ENCODE measurements around the gene TMEM223.

The TMEM223 gene

GRCh38 chr11:62816557-62816956, 24.8 kb upstream of the TMEM223 start:
- Histone ChIP-seq H3K4me1 (ENCODE audit: control insufficient read depth, insufficient read depth, low read length) (no peaks in the 10 kb centered on the region), H3K36me3 (ENCODE audit: control insufficient read depth, insufficient read depth, low read length) (peaks cover 10% of the 10 kb centered on the region), H3K4me3 (ENCODE audit: low read depth, low read length) (no peak overlapping the region)

DNA sequence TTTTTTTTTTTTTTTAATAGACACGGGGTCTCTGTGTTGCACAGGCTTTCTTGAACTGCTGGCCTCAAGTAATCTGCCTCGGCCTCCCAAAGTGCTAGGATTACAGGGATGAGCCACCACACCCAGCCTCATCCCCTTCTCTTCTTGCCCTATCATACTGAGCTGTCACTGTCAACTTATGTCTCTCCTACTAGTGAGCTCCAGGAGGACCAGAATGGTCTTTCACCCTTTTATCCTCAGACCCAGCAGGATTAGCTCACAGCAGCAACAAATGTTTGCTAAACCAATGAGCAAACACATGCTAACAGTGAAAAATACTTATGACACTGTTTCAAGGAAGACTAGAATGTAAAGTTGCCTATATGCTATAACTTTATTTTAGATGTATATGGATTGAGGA, 19.9 kb upstream of the TMEM223 start:
- Histone ChIP-seq H3K27me3 (ENCODE audit: control insufficient read depth, insufficient read depth, low read length) (no peaks in the 10 kb centered on the region), H3K36me3 (ENCODE audit: control insufficient read depth, insufficient read depth, low read length) (peaks cover 2% of the 10 kb centered on the region), H3K4me3 (ENCODE audit: low read depth, low read length) (no peak overlapping the region), H3K9me3 (ENCODE audit: control insufficient read depth, insufficient read depth, low read length) (no peaks in the 10 kb centered on the region), H3K4me1 (ENCODE audit: control insufficient read depth, insufficient read depth, low read length) (no peaks in the 10 kb centered on the region), H3K9ac (ENCODE audit: low read depth, low read length) (no peak overlapping the region)

More at GRCh38 chr11:62816557-62816956, 24.8 kb upstream of the TMEM223 start:
- H3K27me3 ChIP-seq (ENCODE audit: control insufficient read depth, insufficient read depth, low read length) = no peaks in the 10 kb centered on the region
- H3K9me3 ChIP-seq (ENCODE audit: control insufficient read depth, insufficient read depth, low read length) = no peaks in the 10 kb centered on the region
- H3K9ac ChIP-seq (ENCODE audit: low read depth, low read length) = no peak overlapping the region

DNA sequence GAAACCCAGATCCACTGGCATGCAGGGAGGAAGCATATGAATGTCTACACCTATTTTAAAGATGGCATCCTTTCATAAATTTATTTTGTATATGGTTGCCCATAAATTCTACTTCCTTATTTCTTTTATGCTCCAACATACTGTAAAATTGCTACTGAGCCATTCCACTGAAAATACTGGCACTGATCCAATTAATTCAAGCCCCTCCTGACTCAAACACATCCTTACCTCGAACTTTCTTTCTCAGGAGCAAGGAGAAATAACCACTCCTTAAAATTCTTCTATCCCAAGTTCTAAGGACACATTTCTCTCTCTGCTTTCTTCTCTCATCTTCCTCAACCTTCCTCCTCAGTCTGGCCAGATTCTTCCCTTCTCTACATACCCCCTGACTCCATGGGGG, 18.9 kb upstream of the TMEM223 start:
- Histone ChIP-seq H3K27me3 (ENCODE audit: control insufficient read depth, insufficient read depth, low read length) (no peaks in the 10 kb centered on the region), H3K4me3 (ENCODE audit: low read depth, low read length) (no peak overlapping the region), H3K9ac (ENCODE audit: low read depth, low read length) (no peak overlapping the region), H3K4me1 (ENCODE audit: control insufficient read depth, insufficient read depth, low read length) (peaks cover 6% of the 10 kb centered on the region), H3K36me3 (ENCODE audit: control insufficient read depth, insufficient read depth, low read length) (peaks cover 2% of the 10 kb centered on the region), H3K9me3 (ENCODE audit: control insufficient read depth, insufficient read depth, low read length) (no peaks in the 10 kb centered on the region)

DNA sequence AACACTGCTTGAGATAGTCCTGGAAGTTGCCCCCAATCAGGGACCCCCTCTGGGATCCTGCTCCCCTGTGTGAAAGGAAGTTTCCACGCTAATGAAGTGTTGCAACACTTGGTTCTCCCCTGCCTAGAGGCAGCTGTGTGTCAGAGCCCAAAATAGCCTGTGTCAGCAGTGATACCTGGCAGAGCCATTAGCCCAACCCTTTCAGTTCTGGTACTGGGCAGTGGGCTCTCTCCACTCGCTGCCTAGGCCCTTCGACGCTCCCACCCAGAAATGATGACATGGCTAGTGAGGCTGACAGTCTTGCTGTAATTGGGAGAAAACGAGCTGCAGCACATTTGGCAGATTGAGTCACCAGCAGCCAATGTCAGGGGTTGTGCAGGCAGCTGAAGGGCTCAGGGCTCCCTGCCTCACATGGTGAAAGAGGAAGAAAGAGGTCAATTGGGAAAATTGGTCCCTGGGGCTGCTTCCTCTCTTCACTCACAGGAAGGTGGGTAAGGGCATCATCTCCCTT, 14.9 kb upstream of the TMEM223 start:
- Histone ChIP-seq H3K4me3 (ENCODE audit: low read depth, low read length) (no peak overlapping the region), H3K36me3 (ENCODE audit: control insufficient read depth, insufficient read depth, low read length) (peaks cover 8% of the 10 kb centered on the region), H3K27me3 (ENCODE audit: control insufficient read depth, insufficient read depth, low read length) (no peaks in the 10 kb centered on the region), H3K9ac (ENCODE audit: low read depth, low read length) (no peak overlapping the region), H3K9me3 (ENCODE audit: control insufficient read depth, insufficient read depth, low read length) (no peaks in the 10 kb centered on the region), H3K4me1 (ENCODE audit: control insufficient read depth, insufficient read depth, low read length) (peaks cover 6% of the 10 kb centered on the region)

GRCh38 chr11:62805961-62806441, 14.2 kb upstream of the TMEM223 start:
- peak overlapping the region; percentile 82 for H3K9ac ChIP-seq (ENCODE audit: low read depth, low read length)
- peak overlapping the region; percentile 76 for H3K4me3 ChIP-seq (ENCODE audit: low read depth, low read length)
- peaks cover 6% of the 10 kb centered on the region for H3K4me1 ChIP-seq (ENCODE audit: control insufficient read depth, insufficient read depth, low read length)
- peaks cover 12% of the 10 kb centered on the region for H3K36me3 ChIP-seq (ENCODE audit: control insufficient read depth, insufficient read depth, low read length)
- H3K9me3 ChIP-seq (ENCODE audit: control insufficient read depth, insufficient read depth, low read length) = no peaks in the 10 kb centered on the region
- H3K27me3 ChIP-seq (ENCODE audit: control insufficient read depth, insufficient read depth, low read length) = no peaks in the 10 kb centered on the region

DNA sequence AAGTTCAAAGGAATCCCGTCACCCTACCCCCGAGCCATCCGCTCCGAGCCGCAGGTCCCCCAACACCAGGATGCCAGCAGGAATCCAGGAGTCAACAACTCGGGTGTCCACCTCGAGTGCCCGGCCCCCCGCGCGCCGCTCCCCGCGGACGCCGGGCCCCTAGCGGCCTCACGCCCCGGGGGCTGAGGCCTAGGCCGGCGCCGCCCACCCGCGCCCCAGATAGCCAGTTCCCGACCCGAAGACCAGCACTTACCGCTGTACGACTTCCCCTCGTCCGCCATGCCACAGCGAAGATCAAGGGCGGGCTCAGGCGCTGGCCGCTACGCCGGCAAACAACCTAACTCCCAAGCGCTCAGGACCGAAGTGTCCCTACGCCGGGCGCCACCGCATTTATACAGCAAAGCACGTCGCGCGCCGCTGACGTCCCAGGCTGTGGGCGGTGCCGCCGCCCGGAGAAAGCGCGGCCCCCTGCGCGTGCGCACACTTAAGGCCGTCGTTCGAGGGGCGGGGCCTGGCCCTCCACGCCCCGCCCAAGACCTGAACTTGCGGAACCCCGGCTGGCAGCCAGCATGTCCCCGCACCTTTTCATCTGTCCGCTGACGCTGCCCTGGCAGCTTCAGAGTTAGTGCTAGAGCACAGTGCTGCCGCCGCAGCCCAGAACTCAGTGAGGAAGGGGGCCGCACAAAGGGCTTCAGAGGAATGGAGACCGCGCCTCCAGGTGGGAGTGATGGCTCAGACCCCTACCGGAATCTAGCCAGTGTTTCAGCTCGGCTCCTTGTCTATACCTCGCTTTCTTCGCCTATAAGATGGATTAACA, 13.5 kb upstream of the TMEM223 start, which contains the start of gene NXF1:
Gene NXF1 (minus strand): TSS at position 365 of the 817 bp plus-strand sequence. CDS start 84 bp downstream, at position 281.
- peak within 1 kb of the TSS; percentile 76 for H3K4me3 ChIP-seq (ENCODE audit: low read depth, low read length)
- no peaks in the 10 kb centered on the region for H3K27me3 ChIP-seq (ENCODE audit: control insufficient read depth, insufficient read depth, low read length)
- H3K36me3 ChIP-seq (ENCODE audit: control insufficient read depth, insufficient read depth, low read length) = peaks cover 16% of the 10 kb centered on the region
- no peaks in the 10 kb centered on the region for H3K9me3 ChIP-seq (ENCODE audit: control insufficient read depth, insufficient read depth, low read length)
- peaks cover 6% of the 10 kb centered on the region for H3K4me1 ChIP-seq (ENCODE audit: control insufficient read depth, insufficient read depth, low read length)
- H3K9ac ChIP-seq (ENCODE audit: low read depth, low read length) = peak within 1 kb of the TSS; percentile 82

DNA sequence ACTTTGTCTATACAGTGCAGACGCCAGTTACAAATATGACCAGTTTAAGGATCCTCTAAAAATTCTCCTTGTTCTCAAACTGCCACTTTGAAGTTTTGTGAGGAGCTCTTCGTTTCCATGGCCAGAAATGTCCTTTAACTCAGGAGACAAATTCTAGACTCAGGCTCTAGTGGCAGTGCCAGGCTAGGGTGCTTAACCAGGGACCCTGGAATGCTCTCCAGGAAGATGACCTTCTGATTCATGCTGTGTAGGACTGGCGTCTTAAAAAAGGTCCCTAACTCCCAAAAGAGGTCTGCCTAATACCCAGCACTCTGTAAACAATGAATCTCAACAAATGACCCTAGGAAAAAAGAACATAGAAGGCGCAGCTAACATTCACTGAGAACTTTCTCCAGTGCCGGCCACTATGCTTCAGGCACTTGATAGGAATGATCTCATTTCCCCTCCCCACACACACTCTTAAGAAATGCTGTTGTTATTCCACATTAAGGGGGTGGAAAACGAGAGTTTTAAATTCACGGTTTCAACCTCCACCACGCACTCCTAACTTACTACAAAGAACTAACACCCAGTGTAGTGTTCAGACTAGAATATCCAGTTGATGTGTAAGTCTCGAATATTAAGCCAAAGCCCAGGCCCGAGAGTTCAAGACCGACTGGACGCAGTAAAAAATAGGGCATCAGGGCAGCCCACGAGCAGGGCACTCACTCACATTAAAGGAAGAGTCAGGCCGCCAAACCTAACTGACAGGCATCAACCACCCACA, 12.7 kb upstream of the TMEM223 start:
- H3K4me3 ChIP-seq (ENCODE audit: low read depth, low read length) = peak overlapping the region; percentile 76
- no peaks in the 10 kb centered on the region for H3K9me3 ChIP-seq (ENCODE audit: control insufficient read depth, insufficient read depth, low read length)
- H3K4me1 ChIP-seq (ENCODE audit: control insufficient read depth, insufficient read depth, low read length) = peaks cover 6% of the 10 kb centered on the region
- H3K36me3 ChIP-seq (ENCODE audit: control insufficient read depth, insufficient read depth, low read length) = peaks cover 24% of the 10 kb centered on the region
- H3K27me3 ChIP-seq (ENCODE audit: control insufficient read depth, insufficient read depth, low read length) = no peaks in the 10 kb centered on the region
- peak overlapping the region; percentile 82 for H3K9ac ChIP-seq (ENCODE audit: low read depth, low read length)

DNA sequence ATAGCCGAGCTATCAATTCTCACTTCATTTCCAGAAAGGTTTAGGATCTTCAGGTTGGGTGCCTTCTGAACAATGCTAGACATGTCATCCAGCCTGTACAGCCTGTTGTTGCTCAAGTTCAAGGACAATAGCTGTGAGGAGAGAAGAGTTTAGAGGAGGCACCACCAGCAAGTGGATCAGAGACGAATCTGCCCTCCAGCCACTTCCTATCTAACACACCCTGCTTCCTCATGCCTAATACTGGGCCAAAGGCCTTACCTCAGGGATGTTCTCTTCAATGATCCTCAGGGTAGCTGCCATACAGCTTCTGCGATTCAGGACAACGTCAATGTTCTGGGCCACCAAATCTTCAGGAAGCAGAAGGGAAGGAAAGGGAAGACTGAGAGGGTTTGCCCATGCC, 9.3 kb upstream of the TMEM223 start:
- Histone ChIP-seq H3K9ac (ENCODE audit: low read depth, low read length) (no peak overlapping the region), H3K9me3 (ENCODE audit: control insufficient read depth, insufficient read depth, low read length) (no peaks in the 10 kb centered on the region), H3K4me1 (ENCODE audit: control insufficient read depth, insufficient read depth, low read length) (peaks cover under 1% of the 10 kb centered on the region), H3K27me3 (ENCODE audit: control insufficient read depth, insufficient read depth, low read length) (no peaks in the 10 kb centered on the region), H3K36me3 (ENCODE audit: control insufficient read depth, insufficient read depth, low read length) (peaks cover 43% of the 10 kb centered on the region), H3K4me3 (ENCODE audit: low read depth, low read length) (no peak overlapping the region)

GRCh38 chr11:62799486-62799885, 7.7 kb upstream of the TMEM223 start:
- H3K9me3 ChIP-seq (ENCODE audit: control insufficient read depth, insufficient read depth, low read length) = no peaks in the 10 kb centered on the region
- H3K4me3 ChIP-seq (ENCODE audit: low read depth, low read length) = no peak overlapping the region
- no peaks in the 10 kb centered on the region for H3K4me1 ChIP-seq (ENCODE audit: control insufficient read depth, insufficient read depth, low read length)
- H3K36me3 ChIP-seq (ENCODE audit: control insufficient read depth, insufficient read depth, low read length) = peaks cover 59% of the 10 kb centered on the region
- no peaks in the 10 kb centered on the region for H3K27me3 ChIP-seq (ENCODE audit: control insufficient read depth, insufficient read depth, low read length)
- no peak overlapping the region for H3K9ac ChIP-seq (ENCODE audit: low read depth, low read length)

DNA sequence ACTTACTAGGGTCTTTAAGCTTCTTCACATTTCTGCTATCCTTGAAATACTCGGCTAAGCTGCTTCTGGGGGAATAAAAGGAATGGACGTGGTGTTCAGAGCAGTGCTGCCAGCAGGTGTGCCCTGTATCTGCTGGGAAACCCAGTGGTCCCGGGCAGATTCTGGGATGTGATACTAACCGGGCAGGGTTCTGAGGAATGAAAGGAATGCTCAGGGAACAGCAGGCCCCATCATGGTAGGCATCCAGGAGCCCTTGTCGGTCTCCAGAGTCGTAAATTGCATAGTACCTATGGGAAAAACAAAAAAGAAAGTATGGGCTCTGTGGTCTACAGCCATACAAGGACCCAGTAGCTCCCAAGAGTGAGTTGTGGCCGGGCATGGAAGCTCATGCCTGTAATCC, 4.5 kb upstream of the TMEM223 start:
- Histone ChIP-seq H3K9ac (ENCODE audit: low read depth, low read length) (no peak overlapping the region), H3K4me1 (ENCODE audit: control insufficient read depth, insufficient read depth, low read length) (no peaks in the 10 kb centered on the region), H3K36me3 (ENCODE audit: control insufficient read depth, insufficient read depth, low read length) (peaks cover 54% of the 10 kb centered on the region), H3K9me3 (ENCODE audit: control insufficient read depth, insufficient read depth, low read length) (no peaks in the 10 kb centered on the region), H3K27me3 (ENCODE audit: control insufficient read depth, insufficient read depth, low read length) (no peaks in the 10 kb centered on the region), H3K4me3 (ENCODE audit: low read depth, low read length) (no peak overlapping the region)

GRCh38 chr11:62794201-62794775, 2.5 kb upstream of the TMEM223 start:
- Histone ChIP-seq H3K9ac (ENCODE audit: low read depth, low read length) (no peak overlapping the region), H3K4me1 (ENCODE audit: control insufficient read depth, insufficient read depth, low read length) (peaks cover 4% of the 10 kb centered on the region), H3K9me3 (ENCODE audit: control insufficient read depth, insufficient read depth, low read length) (no peaks in the 10 kb centered on the region), H3K36me3 (ENCODE audit: control insufficient read depth, insufficient read depth, low read length) (peaks cover 54% of the 10 kb centered on the region), H3K27me3 (ENCODE audit: control insufficient read depth, insufficient read depth, low read length) (no peaks in the 10 kb centered on the region), H3K4me3 (ENCODE audit: low read depth, low read length) (no peak overlapping the region)
